Karpas-422 (cell line): Measurements from ENCODE around the gene MYBPH. TPM values are rescaled to one million over a fixed set of nuclear protein-coding genes. Genes with fewer than 3 reads are reported as not detected.
A peak's percentile ranks its signal among the peaks of the same experiment; 100 is the strongest.

ENCODE experiments used
- DNase-seq: peaks from one replicate; pipeline ENCODE4 v3.0.0-alpha.2; 2015
- H2AFZ ChIP-seq: fragments of 200-600 bp; sonication (generic); 2 replicates; pipeline ENCODE4 v1.6.1; 2014; ENCODE audit warnings: antibody characterized with exemption, low read length, mixed read lengths
- H3K27ac ChIP-seq: fragments of 200-600 bp; sonication (generic); 2 replicates; pipeline ENCODE4 v1.5.1; 2014; ENCODE audit warnings: mild to moderate bottlenecking, low read length, moderate library complexity
- H3K27me3 ChIP-seq: fragments of 200-600 bp; sonication (generic); 2 replicates; pipeline ENCODE4 v1.6.1; 2014; ENCODE audit warnings: low read length, mixed read lengths
- H3K36me3 ChIP-seq: fragments of 200-600 bp; sonication (generic); 2 replicates; pipeline ENCODE4 v1.6.1; 2014; ENCODE audit warnings: low read length, mixed read lengths; ENCODE audit not compliant: insufficient read depth
- H3K4me1 ChIP-seq: fragments of 200-600 bp; sonication (generic); 2 replicates; pipeline ENCODE4 v1.6.1; 2014; ENCODE audit warnings: mild to moderate bottlenecking, low read length, mixed read lengths
- H3K4me2 ChIP-seq: fragments of 200-600 bp; sonication (generic); 2 replicates; pipeline ENCODE4 v1.6.1; 2014; ENCODE audit warnings: low read length, low read depth, mild to moderate bottlenecking; ENCODE audit not compliant: poor library complexity, severe bottlenecking
- H3K4me3 ChIP-seq: fragments of 200-600 bp; sonication (generic); 2 replicates; pipeline ENCODE4 v1.5.1; 2014; ENCODE audit warnings: mild to moderate bottlenecking, antibody characterized with exemption, low read length, mixed read lengths
- H3K79me2 ChIP-seq: fragments of 200-600 bp; sonication (generic); 2 replicates; pipeline ENCODE4 v1.6.1; 2014; ENCODE audit warnings: mild to moderate bottlenecking, low read length, mixed read lengths
- H3K9ac ChIP-seq: fragments of 200-600 bp; sonication (generic); 2 replicates; pipeline ENCODE4 v1.6.0; 2014; ENCODE audit warnings: low read length
- H3K9me2 ChIP-seq: fragments of 200-600 bp; sonication (generic), shearing (Covaris generic); replicated peaks from 2 replicates; pipeline ENCODE4 v1.6.0; 2014; ENCODE audit warnings: mild to moderate bottlenecking, low read length, moderate library complexity; ENCODE audit not compliant: insufficient read depth
- H3K9me3 ChIP-seq: fragments of 300-700, 200-600 bp; sonication (generic); 2 replicates; pipeline ENCODE4 v1.6.1; 2014; ENCODE audit warnings: low read length, mixed read lengths
- H4K20me1 ChIP-seq: fragments of 200-600 bp; sonication (generic); 2 replicates; pipeline ENCODE4 v1.6.1; 2014; ENCODE audit warnings: mild to moderate bottlenecking, antibody characterized with exemption, low read length, low read depth; ENCODE audit not compliant: insufficient read depth
- total RNA-seq: library from RNA; depleted of rRNA; stranded (reverse); fragments of >200 nt; shearing (Covaris generic); gene quantifications from 2 replicates; pipeline ENCODE4 v1.2.3, GENCODE V29; 2014; ENCODE audit warnings: low replicate concordance

Gene MYBPH
- total RNA-seq, 1 experiment from 2014 or later, result 52.4 TPM

DNA sequence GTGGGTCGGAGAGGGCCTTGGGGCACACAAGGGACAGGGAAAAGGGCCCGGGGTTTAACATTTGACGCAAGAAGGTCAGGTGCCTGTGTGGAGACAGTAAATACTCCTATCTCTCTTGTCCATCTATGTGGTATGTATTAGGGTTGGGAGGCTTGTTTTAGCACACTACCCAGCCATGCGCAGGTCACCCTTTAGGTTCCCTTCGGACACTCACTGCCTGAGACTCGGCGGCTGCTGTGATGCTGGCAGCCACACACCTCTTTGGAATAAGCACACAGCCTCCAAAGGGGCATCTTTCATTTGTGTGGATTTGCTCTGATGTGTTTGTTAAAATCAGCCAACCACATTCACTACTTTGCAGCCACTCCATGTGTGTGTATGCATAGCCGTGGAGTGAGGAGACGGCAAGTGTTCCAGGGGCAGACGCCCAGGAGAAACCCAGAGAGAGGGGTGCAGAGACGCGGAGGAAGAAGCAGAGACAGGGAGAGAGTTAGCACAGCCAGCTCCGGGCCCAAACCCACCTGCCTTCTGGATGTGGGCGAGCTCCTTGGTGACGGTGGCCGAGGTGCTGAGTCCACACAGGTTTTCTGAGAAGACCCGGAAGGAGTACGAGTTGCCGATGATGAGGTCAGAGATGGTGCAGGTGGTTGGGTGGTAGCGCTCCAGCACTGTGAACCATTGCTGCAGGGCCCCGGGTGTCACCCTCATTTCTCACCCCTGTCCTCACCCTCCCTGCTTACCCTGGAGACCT is 5.7 kb downstream of the MYBPH start:
- no peak overlapping the region for H2AFZ ChIP-seq
- H3K27ac ChIP-seq, result peak overlapping the region; percentile 99
- no peaks in the 10 kb centered on the region for H3K9me3 ChIP-seq
- H3K4me3 ChIP-seq, result 0 out of 2 replicates have a peak overlapping the region, but pooled peaks have one; percentile 4
- no peak for DNase-seq
- H3K79me2 ChIP-seq, result no peaks in the 10 kb centered on the region
- peak overlapping the region; percentile 89 for H3K4me2 ChIP-seq
- peaks cover 10% of the 10 kb centered on the region; the same call in 1 of the 2 replicates for H4K20me1 ChIP-seq
- H3K9me2 ChIP-seq, result no peaks in the 10 kb centered on the region
- peak overlapping the region; percentile 74; the same call in 1 of the 2 replicates for H3K9ac ChIP-seq
- H3K27me3 ChIP-seq, result no peaks in the 10 kb centered on the region
- peaks cover 91% of the 10 kb centered on the region for H3K4me1 ChIP-seq
- H3K36me3 ChIP-seq, result peaks cover 44% of the 10 kb centered on the region

DNA sequence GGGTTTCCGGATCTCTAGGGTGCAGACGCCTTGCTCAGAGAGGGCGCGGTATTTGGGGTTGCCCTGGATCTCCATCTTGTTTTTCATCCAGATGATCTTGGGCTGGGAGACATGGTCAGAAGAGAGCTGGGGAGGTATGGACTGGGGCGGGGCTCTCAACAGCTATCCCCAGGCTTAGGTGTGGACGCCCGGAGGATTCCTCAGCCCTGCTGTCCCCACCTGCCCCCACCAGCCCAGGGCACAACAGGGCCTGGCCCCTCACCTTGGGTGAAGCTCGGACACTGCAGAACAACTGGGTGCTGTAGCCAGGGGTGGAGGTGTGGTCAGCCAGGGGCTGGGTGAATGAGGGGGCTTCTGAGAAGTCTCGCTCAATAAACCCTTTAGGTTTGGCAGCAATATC is 6.6 kb downstream of the MYBPH start:
- Histone ChIP-seq H3K4me1 (peaks cover 82% of the 10 kb centered on the region), H3K4me2 (peak overlapping the region; percentile 89), H3K9me3 (no peaks in the 10 kb centered on the region), H3K36me3 (peaks cover 40% of the 10 kb centered on the region), H4K20me1 (peaks cover 10% of the 10 kb centered on the region; the same call in 1 of the 2 replicates), H3K27ac (peak overlapping the region; percentile 99), H3K4me3 (no peak overlapping the region), H3K27me3 (no peaks in the 10 kb centered on the region), H3K79me2 (no peaks in the 10 kb centered on the region), H3K9ac (no peak overlapping the region), H2AFZ (no peak overlapping the region), H3K9me2 (no peaks in the 10 kb centered on the region)
- no peak for DNase-seq

DNA sequence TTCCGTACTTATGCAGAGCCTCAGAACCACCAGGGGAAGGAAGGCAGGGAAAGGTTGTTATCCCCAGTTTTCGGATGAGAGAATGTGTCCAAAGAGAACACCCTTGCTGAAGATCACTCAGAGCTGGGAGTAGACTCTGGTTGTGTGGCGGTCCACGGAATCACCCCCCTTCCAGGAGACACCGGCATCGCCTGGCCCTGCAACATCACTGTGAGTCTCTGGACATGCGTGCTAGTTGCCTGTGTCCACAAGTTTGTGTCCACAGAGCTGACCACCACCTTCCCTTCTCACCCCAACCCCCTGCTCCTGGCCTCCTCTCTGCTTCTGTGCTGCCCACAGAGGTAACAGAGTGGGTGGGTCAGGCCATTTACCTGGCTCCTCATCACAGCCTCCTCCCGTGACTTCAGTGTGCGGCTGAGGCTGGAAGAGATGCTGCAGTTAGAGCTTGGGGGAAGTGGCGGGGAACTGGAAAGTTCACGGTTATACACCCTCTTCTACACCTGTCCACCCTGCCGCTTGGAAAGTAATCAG is 7.3 kb downstream of the MYBPH start:
- Histone ChIP-seq H3K4me3 (no peak overlapping the region), H3K36me3 (peaks cover 40% of the 10 kb centered on the region), H3K4me2 (peak overlapping the region; percentile 89), H4K20me1 (peaks cover 10% of the 10 kb centered on the region; the same call in 1 of the 2 replicates), H3K79me2 (no peaks in the 10 kb centered on the region), H2AFZ (no peak overlapping the region), H3K4me1 (peaks cover 76% of the 10 kb centered on the region), H3K27ac (peak overlapping the region; percentile 99), H3K9ac (no peak overlapping the region), H3K27me3 (no peaks in the 10 kb centered on the region), H3K9me3 (no peaks in the 10 kb centered on the region), H3K9me2 (no peaks in the 10 kb centered on the region)
- no peak for DNase-seq

- Histone ChIP-seq H3K4me3 (no peak overlapping the region), H3K27me3 (no peaks in the 10 kb centered on the region), H2AFZ (no peak overlapping the region), H3K4me1 (peaks cover 76% of the 10 kb centered on the region), H3K4me2 (peak overlapping the region; percentile 11), H3K36me3 (peaks cover 35% of the 10 kb centered on the region), H3K79me2 (no peaks in the 10 kb centered on the region), H3K27ac (0 out of 2 replicates have a peak overlapping the region, but pooled peaks have one; percentile 99), H3K9me2 (no peaks in the 10 kb centered on the region), H3K9me3 (no peaks in the 10 kb centered on the region), H3K9ac (no peak overlapping the region), H4K20me1 (peaks cover 9% of the 10 kb centered on the region; the same call in 1 of the 2 replicates)
- no peak for DNase-seq
Observed at GRCh38 chr1:203167913-203168200, 7.8 kb downstream of the MYBPH start.

DNA sequence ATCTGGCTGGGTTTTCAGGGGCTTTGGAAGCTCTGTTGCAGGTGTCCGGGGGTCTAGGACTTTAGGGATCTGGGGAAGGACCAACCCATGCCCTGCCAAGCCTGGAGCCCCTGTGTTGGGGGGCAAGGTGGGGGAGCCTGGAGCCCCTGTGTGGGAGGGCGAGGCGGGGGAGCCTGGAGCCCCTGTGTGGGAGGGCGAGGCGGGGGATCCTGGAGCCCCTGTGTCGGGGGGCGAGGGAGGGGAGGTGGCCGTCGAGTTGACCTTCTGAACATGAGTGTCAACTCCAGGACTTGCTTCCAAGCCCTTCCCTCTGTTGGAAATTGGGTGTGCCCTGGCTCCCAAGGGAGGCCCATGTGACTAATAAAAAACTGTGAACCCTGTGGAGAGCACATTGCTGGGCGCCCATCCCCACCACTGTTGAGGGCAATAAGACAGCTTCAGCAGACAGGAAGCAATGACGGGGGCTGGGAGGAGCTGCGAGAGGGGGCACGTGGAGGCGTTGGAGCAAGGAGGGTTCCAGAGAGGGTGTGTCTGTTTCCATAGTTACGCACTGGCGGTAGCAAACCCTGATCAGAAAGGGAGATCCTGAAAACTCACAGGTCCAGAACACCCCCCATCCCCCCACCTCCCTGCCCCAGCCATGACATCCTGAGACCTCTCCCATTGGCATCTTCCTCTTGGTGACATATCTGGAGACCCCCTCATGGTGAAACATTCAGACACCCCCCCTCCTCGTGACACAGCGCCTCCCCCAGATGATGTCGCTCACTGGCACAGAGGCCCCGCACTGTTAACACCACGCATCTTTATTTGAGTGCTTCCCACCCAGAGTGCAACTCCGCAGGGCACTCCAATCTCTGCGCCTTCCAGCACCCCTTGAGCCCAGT is 8.4 kb downstream of the MYBPH start:
- peaks cover 4% of the 10 kb centered on the region; the same call in 1 of the 2 replicates for H4K20me1 ChIP-seq
- peaks cover 76% of the 10 kb centered on the region for H3K4me1 ChIP-seq
- H3K79me2 ChIP-seq, result no peaks in the 10 kb centered on the region
- DNase-seq, result peak; percentile 94
- no peak overlapping the region for H2AFZ ChIP-seq
- peak overlapping the region; percentile 99 for H3K27ac ChIP-seq
- H3K4me2 ChIP-seq, result peak overlapping the region; percentile 21
- peaks cover 30% of the 10 kb centered on the region for H3K36me3 ChIP-seq
- no peaks in the 10 kb centered on the region for H3K27me3 ChIP-seq
- 0 out of 2 replicates have a peak overlapping the region, but pooled peaks have one; percentile 31 for H3K9ac ChIP-seq
- H3K9me3 ChIP-seq, result no peaks in the 10 kb centered on the region
- H3K4me3 ChIP-seq, result no peak overlapping the region
- no peaks in the 10 kb centered on the region for H3K9me2 ChIP-seq

GRCh38 chr1:203166192-203166940 is 9.3 kb downstream of the MYBPH start:
- H3K36me3 ChIP-seq, result peaks cover 22% of the 10 kb centered on the region
- H3K4me2 ChIP-seq, result peak overlapping the region; percentile 21
- H3K9ac ChIP-seq, result 0 out of 2 replicates have a peak overlapping the region, but pooled peaks have one; percentile 31
- H3K27ac ChIP-seq, result peak overlapping the region; percentile 50
- H3K4me1 ChIP-seq, result peaks cover 67% of the 10 kb centered on the region
- H3K9me3 ChIP-seq, result no peaks in the 10 kb centered on the region
- H2AFZ ChIP-seq, result no peak overlapping the region
- H3K27me3 ChIP-seq, result no peaks in the 10 kb centered on the region
- no peak overlapping the region for H3K4me3 ChIP-seq
- H3K79me2 ChIP-seq, result no peaks in the 10 kb centered on the region
- peaks cover 2% of the 10 kb centered on the region; the same call in 1 of the 2 replicates for H4K20me1 ChIP-seq
- H3K9me2 ChIP-seq, result no peaks in the 10 kb centered on the region
- DNase-seq, result peak; percentile 93

DNA sequence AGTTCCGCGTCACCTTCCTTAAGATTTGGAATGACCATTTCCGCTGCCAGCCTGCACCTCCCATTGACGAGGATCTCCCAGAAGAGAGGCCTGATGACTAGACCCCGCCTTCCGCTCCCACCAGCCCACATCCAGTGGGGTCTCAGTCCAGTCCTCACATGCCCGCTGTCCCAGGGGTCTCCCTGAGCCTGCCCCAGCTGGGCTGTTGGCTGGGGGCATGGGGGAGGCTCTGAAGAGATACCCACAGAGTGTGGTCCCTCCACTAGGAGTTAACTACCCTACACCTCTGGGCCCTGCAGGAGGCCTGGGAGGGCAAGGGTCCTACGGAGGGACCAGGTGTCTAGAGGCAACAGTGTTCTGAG is 9.8 kb downstream of the MYBPH start:
- Histone ChIP-seq H3K4me1 (peaks cover 61% of the 10 kb centered on the region), H3K27ac (no peak overlapping the region), H3K9me3 (no peaks in the 10 kb centered on the region), H3K4me3 (no peak overlapping the region), H4K20me1 (no peaks in the 10 kb centered on the region), H2AFZ (no peak overlapping the region), H3K9me2 (no peaks in the 10 kb centered on the region), H3K79me2 (no peaks in the 10 kb centered on the region), H3K27me3 (no peaks in the 10 kb centered on the region), H3K9ac (no peak overlapping the region), H3K4me2 (no peak overlapping the region), H3K36me3 (peaks cover 20% of the 10 kb centered on the region)
- DNase-seq, result no peak
